Midbrain (tissue), 1 donor: ENCODE data around the gene KRT33B.
"Not testable (repeated sequence)": the region's sequence is repeated elsewhere in the genome, so short reads cannot be mapped to it uniquely, and the experiment has no call there.

Experiments used
- DNase-seq: peaks from one replicate; lab custom pipeline; 2025; lab: John Stamatoyannopoulos, UW

KRT33B gene

DNA sequence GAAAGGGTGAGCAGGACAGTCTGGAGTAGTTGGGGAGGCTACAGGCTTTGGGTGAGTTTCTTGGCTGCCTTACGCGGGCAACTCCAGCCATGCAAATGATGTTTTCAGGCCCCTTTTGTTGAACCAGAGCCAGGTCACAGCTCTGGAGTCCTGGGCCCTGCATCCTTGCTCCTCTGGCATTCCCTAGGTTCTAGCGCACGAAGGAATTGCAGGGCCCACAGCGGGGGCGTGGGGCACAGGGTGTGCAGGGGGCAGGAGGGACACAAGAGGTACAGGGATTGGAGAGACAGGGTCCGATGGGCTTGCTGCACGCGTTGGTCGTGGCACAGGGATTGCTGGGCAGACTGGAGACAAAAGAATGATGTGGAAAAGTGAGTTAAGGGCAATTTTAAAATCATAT, 24.2 kb upstream of the KRT33B start:
- DNase-seq, result no peak

DNA sequence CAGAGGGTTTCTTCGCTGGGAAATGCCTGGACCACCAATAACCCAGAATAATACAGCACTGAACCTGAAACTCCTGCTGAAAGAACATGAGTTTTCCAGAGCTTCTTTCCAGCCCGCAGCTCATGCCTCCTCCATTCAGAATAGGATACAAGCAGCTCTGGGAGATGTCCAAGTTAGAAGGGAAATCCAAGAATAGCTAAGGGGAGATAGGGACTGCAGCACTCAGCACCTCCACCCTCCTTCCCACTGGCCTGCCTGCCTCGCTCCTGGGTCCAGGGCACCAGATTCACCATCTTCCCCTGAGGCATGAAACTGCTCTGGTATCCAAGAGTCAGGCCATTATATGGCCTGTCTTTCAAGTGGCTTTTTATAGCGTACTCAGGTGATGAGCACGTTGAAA, 23.7 kb upstream of the KRT33B start:
- DNase-seq, result no peak

DNA sequence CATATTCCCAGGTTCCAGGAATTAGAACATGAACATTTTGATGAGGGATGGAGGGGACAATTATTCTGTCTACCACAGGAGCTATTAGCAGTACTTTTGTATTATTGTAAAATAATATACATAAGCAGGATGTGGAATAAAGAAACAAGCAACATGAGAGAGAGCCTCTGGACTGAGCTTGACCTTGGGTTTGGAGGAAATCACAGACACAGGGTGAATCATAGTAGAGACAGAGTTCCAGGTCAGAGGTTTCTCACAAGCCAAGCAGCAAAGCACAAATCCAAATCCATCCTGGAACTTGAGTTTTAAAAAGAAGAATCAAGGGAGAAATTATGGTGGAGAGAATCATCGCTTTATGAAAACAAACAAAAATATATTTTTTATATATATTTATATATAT, 22.7 kb upstream of the KRT33B start:
- DNase-seq, result no peak

DNA sequence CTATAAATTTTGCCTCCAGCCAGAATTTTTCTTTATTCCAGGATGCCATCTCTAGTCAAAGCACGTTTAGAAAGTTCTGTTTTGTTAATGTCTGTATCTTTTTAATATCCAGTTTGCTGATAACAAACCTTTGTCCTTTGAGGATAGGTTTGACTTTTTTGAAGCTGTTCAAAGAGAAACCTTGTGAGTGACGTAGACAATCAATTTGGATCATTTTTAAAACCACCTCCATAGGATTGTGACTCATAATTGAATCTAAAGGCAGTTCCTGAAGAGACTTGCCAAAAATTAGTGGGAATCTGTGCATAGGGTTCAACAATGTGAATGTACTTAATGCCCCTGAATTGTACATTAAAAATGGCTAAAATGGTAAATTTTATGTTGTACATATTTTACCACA, 21.9 kb upstream of the KRT33B start:
- no peak for DNase-seq

DNA sequence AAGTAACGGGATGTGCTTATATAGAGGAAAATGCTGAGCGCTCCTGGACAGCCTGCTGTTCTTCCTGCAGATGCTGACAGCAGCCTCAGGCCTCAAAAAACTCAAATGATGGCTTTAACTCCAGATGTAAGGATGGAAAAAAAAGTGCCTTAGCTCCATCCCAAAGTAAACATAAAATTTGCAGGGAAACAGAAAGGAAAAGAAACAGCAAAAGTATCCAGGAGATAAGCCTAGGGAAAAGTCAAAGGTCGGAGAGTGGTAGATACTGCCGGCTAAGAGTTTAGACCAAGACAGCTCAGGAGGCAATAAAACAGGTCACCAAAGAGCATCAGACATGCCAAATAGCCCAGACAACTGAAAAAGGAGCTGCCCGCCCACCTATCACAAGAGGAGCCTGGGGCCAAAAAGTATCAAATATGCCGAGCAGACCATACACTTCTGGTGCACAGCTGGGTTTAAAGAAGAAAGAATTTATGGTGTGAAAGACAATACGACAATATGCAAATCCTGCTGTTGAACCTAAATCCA, 20.9 kb upstream of the KRT33B start:
- no peak for DNase-seq

DNA sequence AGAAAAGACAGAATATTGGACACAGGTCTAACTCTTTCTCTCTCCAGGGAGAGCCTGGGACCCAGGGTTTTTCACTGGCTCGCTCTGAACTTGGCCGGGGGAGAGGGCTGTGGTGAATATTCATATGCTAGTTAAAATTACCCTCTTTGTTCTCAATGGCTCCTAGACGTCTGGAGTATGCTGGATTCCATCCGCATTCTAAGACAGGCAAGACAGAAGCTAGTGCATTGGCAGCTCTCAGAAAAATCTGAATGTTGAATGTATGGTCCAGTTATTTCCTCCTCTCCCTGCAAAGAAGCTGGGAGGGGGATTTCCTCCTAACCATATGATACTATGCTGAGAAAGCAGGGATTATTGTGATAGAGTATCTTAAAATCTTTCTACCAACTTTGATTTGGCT, 18.1 kb upstream of the KRT33B start:
- DNase-seq, result no peak

DNA sequence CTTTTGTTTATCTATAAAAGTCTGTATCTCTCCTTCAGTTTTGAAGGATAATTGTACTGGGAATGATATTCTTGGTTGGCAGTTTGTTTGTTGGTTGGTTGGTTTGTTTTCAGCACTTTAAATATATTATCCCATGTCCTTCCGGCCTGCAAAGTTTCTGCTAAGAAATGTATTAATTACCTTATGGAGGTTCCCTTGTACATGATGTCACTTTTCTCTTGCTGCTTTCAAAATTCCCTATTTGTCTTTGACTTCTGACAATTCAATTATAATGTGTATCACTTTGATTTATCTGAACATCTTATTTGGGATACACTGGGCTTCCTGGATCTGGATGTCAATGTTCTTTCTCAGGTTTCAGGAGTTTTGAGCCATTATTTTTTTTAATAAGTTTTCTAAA, 16.6 kb upstream of the KRT33B start:
- DNase-seq, result no peak

DNA sequence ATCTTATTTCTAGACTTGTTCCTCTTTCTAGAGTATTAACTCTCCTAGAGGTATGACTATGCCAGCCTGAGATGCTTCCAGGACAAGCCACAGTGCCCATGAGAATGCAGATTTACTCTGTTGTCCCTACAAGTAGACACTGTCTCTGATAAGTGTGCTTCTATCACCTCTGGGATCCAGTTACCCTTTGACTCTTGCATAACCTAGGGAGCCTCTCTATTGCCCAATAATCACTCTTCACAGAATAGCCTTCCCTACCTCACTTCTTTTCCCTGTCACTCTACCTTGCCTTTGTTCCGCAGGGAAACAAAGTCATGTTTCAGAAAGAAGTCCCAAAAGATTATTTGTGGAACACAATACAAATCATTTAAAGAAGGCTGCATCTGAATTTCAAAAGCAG, 14.1 kb upstream of the KRT33B start:
- DNase-seq, result no peak

DNA sequence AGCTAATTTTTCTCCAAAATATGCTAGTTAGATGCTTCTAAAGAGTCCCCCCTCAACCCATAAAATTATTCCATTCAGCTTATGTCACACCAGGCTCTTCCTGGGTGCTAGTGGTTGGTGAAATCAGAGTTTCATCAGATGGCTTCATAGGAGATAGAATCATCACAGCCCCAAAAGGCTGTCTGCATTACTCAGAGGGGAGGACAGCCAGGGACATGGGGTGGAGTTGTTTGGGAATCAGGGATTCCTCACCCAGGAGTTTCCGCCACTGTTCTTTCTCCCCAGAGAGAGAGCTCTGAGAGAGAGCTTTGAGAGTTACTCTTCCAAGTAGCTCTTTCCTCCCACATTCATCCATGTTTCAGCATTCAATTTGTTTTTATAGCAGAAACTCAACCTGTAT, 12.8 kb upstream of the KRT33B start:
- DNase-seq, result no peak

DNA sequence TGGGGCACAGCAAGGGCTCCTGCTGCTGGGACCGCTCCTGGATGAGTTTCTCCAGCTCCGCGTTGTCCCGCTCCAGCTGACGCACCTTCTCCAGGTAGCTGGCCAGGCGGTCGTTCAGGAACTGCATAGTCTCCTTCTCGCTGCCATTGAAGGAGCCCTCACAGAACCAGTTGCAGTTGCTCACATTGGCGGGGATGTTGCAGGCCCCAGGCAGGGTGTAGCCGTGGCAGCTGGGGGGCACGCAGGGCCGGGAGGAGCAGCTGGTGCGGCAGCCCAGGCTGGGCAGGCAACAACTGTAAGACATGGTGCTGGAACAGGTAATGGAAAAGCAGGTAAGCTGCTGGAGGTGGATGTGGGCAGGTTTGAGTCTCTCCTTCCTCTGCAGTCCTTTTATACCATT, 12.3 kb upstream of the KRT33B start, which contains the start of gene KRT34:
Gene KRT34 (minus strand): TSS at position 364 of the 400 bp plus-strand sequence. CDS start 60 bp downstream, at position 304.
- DNase-seq, result not testable (repeated sequence)

DNA sequence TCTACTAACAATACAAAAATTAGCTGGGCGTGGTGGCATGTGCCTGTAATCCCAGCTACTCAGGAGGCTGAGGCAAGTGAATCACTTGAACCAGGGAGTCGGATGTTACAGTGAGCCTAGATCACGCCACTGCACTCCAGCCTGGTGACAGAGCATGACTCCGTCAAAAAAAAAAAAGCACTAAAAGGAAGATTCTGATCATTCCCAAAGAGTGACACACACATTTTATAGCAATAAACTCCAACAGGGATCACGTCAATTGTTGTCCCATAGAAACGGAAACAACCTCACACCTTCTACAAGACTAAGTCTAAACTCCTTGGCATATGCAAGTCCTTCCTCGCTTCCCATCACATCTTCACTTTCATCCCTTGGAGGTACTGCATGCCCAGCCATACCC, 10.5 kb upstream of the KRT33B start:
- DNase-seq, result not testable (repeated sequence)

DNA sequence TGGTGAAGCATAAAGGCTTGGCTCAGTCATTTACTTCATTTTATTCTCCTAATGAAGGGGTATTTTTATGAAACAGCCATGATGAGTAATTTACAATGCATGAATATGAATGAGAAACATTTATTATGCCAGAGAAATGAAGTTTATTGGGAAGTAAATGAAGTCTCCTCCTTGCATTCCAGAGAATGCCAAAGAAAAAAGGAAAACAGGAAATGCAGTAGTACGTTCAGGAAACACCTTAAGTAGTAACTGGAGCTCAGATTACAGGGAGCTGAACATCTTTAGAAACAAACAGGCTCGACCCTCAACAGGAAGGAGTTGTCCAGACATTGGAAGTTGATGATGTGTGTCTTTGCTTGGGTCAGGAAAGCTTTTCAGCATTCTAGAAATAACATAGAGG, 7.9 kb upstream of the KRT33B start:
- DNase-seq, result no peak

DNA sequence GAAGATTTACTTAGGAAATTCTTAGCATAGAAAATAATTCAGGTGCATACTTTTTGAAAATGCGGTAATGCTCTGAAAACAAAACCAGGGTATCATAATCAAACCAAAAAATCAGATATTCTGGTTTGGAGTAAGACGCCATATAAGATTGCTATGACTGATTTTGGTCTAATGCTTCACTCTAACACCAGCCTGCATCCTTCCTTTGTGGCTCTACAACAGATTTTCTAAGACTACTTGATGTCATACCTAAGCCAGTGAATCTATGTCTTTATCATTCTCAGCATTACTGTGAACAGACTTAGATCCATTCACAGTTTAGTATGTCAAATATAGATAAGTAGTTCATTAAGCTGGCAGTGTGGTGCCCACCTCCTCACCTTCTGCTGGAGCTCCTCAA, 590 bp downstream of the KRT33B start:
- no peak for DNase-seq

DNA sequence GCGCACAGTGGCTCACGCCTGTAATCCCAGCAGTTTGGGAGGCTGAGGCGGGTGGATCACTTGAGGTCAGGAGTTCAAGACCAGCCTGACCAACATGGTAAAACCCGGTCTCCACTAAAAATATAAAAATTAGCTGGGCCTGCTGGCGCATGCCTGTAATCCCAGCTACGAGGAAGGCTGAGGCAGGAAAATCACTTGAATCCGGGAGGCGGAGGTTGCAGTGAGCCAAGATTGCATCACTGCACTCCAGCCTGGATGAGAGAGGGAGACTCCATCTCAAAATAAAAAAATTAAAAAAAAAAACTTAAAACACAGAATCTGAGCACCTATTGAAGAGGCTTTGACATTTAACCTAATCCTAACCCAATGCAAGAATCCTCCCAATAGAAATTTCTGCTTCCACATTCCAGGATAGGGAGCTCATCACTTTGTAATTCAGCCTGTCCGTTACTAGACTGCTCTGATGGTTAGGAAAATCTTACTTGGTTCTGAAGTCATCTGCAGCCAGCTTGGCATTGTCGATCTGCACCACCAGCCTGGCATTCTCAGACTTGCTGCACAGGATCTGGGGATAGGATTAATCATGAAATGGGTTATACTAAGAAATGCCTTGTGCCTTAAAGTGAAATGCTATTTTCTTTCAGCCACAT, 2.1 kb downstream of the KRT33B start:
- no peak for DNase-seq

DNA sequence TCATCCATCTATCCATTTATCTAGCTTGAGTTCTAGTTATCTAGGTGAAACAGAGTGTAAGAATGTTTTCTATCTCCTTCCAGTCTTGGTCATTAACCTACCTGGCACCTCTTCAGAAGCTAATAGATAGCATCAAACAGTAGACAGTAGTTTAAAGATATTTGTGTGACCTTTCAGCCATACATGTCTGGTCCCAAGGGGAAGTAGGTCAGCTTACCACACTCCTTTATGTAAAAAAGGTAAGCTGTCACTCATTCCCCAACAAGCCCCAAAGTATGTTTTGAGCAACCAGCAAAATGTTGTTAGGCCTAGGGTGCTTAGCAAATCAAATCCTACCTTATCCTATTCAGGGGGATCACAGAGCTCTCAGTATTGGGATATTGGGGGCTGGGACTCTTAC, 3.5 kb downstream of the KRT33B start:
- no peak for DNase-seq

DNA sequence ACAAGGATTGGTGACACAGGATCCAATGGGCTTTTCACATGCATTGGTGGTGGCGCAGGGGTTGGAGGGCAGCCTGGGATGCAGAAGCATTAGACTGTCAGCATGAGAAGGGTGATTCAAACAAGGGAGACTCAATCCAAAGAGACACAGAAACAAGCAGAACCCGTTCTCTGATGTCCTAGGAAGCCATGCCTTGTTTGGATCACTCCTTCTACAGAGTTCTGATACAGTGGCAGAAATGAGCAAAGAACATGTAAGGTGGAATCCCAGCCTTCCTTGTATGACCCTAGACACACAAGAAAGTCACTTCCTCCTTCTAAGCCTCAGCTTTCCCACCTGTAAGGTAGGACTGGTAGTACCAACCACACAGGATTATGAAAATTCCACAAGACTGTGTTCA, 5.7 kb downstream of the KRT33B start:
- no peak for DNase-seq

DNA sequence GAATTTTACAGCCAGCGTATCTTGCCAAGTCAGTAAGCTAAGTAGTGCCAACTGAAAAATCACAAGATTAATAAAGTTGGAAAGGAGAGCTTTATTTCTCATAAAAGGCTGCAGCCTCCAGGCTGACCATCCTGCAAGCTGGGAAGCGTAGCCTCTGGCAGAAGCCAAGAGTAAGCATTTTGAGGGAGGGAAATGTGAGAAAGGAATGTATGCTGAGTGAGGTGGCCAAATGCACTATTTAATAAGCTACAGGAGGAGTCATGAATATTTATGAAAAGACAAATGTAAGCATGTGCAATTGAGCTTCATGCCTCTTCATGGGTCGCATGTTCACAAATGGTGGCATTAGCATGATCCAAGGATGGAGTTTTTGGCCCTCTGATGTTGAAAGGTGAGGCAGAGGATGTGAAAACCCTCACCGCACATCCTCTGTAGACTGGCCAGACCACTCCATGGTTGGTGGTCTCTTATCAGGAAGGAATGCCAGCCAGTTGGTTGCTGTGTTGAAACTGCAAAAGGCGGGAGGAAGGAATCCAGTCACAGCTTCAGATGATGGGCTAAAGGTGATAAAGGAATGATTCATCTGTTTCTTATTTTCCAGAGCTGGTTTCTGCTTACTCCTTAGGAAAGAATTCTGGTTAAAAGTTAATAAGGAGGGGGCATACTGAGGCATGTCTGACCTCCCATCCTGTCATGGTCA, 9.2 kb downstream of the KRT33B start:
- no peak for DNase-seq

DNA sequence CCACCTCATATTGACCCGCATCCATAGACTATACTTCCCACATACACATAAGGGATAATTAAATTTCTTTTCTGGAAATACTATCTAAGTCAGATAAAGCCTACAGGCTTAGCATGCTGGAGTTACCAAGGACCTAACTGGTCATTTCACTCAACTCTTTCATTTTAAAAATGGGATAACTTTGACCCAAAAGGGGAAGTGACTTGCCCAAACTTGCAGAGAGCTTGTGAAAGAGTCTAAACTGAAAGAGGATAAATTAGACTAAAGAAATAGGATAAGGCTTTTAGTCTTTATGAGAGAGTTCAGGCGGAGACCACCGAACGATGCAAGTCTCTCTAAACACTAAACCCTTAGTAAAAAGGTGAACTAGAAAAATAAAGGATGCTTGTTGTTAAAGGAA, 15.1 kb downstream of the KRT33B start:
- DNase-seq, result no peak

DNA sequence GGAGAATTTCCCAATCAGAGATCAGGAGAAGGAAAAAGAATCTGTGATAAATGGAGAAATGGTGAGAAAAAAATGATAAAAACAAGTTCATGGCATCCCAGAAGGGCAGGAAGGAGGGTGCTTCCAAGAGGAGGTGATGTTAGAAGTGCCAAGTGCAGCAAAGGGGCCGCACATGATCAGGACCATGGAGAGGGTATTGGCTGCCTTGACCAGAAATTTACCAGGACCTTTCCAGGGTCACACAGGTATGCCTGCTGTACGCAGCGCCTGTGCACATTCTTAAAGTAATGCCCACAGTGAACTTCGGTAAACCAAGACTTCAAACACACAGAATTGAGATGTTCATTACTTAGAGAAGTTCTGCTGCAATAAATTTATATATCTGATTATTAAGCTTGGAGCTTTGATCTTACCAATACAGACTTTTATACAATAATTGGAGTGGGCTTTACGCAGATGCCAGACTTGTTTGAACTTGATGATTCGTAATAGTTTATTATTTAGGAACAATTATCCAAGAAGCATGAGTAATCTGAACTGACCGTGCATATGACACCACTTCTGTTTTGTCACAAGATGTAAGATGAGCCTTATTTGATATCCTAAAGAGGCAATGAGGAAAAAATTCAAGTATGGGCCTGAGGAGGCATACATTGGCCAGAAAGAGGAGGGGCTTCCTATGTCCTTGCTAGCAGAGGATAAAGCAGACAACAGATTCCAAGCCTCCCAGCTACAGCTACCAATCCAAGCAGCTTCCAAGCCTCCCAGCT, 16.8 kb downstream of the KRT33B start:
- DNase-seq, result no peak

DNA sequence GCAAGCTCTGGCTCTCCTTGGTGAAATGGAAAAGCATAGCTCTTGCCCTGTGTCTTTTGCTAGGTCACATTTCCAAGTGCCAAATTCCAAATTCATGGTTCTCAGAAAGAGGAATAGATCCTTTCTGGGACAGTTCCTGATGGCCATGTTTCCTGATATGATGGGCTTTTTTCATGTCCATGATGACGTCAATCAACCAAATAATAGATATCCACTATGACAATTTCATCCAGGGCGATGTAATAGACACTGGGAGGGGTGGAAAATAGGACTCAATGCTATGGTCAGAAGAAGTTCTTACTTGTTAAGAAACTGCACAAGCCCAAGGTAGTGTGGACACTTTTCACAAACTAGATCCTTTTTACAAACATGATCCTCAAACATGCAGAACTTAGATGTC, 18.4 kb downstream of the KRT33B start:
- DNase-seq, result no peak

DNA sequence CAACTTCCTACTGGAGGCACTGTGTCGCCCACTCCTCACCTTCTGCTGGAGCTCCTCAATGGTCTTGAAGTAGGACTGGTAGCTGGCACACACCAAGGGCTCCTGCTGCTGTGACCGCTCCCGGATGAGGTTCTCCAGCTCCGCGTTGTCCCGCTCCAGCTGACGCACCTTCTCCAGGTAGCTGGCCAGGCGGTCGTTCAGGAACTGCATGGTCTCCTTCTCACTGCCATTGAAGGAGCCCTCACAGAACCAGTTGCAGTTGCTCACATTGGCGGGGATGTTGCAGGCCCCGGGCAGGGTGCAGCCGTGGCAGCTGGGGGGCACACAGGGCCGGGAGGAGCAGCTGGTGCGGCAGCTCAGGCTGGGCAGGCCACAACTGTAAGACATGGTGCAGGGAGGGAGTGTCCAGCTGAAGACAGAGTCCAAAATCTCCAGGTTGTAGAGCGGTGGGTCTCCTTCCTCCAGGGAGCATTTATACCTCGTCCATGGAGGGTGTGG, 19.2 kb downstream of the KRT33B start, which contains the start of gene KRT33A:
Gene KRT33A (minus strand): TSS at position 448 of the 498 bp plus-strand sequence. CDS start 61 bp downstream, at position 387.
- not testable (repeated sequence) for DNase-seq
